HG03196 (cell line): Measurements from ENCODE around the gene ARID5A.

Experiments
- ATAC-seq: cut with Tn5 transposase; IDR thresholded peaks from one replicate; pipeline ENCODE4 v1.9.1; 2021; ENCODE audit not compliant: unreplicated experiment

ARID5A gene

GRCh38 chr2:96538487-96539214 is 2.1 kb downstream of the ARID5A start:
- no peak for ATAC-seq

GRCh38 chr2:96539215-96539920 is 2.8 kb downstream of the ARID5A start:
- ATAC-seq, result no peak

- no peak for ATAC-seq
Measured at GRCh38 chr2:96540136-96540535, 3.6 kb downstream of the ARID5A start.

GRCh38 chr2:96541398-96542152 is 5.0 kb downstream of the ARID5A start:
- no peak for ATAC-seq

GRCh38 chr2:96542357-96542977 is 5.9 kb downstream of the ARID5A start:
- no peak for ATAC-seq

GRCh38 chr2:96546321-96546720 is 9.8 kb downstream of the ARID5A start:
- ATAC-seq, result no peak

- no peak for ATAC-seq
Measured at GRCh38 chr2:96546797-96547196, 10.2 kb downstream of the ARID5A start.

GRCh38 chr2:96547203-96547641 is 10.7 kb downstream of the ARID5A start:
- ATAC-seq, result no peak

- ATAC-seq, result no peak
Measured at GRCh38 chr2:96547731-96548171, 11.2 kb downstream of the ARID5A start.

GRCh38 chr2:96548558-96549465 is 12.3 kb downstream of the ARID5A start:
- no peak for ATAC-seq

- ATAC-seq, result no peak
Measured at GRCh38 chr2:96549466-96549785, 12.9 kb downstream of the ARID5A start.

- ATAC-seq, result no peak
Measured at GRCh38 chr2:96549967-96550786, 13.6 kb downstream of the ARID5A start.

- no peak for ATAC-seq
Measured at GRCh38 chr2:96550787-96551604, 14.4 kb downstream of the ARID5A start.

GRCh38 chr2:96551605-96552314 is 15.2 kb downstream of the ARID5A start:
- no peak for ATAC-seq

GRCh38 chr2:96552315-96553175 is 16.0 kb downstream of the ARID5A start:
- ATAC-seq, result no peak

GRCh38 chr2:96553176-96553956 is 16.8 kb downstream of the ARID5A start:
- ATAC-seq, result no peak
